ENCODE results near the gene SEC14L1.

DNA sequence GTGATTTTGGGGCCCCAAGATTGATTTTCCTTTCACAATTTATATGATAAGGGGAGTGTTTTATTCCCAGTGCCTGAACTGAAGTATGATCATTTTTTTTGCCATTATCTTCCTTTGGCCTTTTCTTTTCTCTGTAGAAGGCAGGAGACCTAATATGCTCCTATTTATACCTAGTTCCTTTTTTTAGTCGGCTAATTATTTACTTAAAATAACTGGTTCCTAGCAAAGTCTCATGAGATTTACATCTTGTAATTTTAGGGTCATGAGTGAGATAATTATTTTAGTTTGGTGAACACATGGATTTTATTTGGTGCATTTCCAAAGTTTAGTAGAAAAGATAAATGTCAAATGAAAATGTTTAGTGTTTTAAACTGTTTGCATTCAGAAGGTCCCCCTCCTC is 24.8 kb downstream of the SEC14L1 start:
- TF ChIP-seq, protein P1, sequence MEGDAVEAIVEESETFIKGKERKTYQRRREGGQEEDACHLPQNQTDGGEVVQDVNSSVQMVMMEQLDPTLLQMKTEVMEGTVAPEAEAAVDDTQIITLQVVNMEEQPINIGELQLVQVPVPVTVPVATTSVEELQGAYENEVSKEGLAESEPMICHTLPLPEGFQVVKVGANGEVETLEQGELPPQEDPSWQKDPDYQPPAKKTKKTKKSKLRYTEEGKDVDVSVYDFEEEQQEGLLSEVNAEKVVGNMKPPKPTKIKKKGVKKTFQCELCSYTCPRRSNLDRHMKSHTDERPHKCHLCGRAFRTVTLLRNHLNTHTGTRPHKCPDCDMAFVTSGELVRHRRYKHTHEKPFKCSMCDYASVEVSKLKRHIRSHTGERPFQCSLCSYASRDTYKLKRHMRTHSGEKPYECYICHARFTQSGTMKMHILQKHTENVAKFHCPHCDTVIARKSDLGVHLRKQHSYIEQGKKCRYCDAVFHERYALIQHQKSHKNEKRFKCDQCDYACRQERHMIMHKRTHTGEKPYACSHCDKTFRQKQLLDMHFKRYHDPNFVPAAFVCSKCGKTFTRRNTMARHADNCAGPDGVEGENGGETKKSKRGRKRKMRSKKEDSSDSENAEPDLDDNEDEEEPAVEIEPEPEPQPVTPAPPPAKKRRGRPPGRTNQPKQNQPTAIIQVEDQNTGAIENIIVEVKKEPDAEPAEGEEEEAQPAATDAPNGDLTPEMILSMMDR (IDR thresholded peaks at IDR 0.05; ENCODE audit: borderline replicate concordance, extremely low read depth, low read length, poor library complexity, severe bottlenecking): no peak
- no peak for TF ChIP-seq EZH2 (IDR thresholded peaks at IDR 0.05; ENCODE audit: borderline replicate concordance, low read depth, low read length, severe bottlenecking)
